ENCODE results near the gene CAMSAP3.

DNA sequence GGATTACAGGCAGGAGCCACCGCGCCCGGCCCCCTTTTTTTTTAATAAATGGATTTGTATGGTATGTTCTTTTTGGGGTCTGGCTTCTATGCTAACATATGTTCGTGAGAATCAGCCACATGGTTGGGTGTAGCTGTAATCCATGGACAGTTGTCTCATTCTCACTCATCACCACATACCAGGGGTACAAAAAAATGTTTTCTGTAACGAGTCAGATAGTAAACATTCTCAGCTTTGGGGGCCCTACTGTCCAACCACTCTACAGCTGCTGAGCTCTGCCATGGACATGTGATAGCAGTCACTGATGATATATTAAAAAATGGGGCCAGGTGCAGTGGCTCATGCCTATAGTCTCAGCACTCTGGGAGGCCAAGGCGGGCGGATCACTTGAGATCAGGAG lies 68.0 kb downstream of the CAMSAP3 start:
- TF ChIP-seq, protein P1, sequence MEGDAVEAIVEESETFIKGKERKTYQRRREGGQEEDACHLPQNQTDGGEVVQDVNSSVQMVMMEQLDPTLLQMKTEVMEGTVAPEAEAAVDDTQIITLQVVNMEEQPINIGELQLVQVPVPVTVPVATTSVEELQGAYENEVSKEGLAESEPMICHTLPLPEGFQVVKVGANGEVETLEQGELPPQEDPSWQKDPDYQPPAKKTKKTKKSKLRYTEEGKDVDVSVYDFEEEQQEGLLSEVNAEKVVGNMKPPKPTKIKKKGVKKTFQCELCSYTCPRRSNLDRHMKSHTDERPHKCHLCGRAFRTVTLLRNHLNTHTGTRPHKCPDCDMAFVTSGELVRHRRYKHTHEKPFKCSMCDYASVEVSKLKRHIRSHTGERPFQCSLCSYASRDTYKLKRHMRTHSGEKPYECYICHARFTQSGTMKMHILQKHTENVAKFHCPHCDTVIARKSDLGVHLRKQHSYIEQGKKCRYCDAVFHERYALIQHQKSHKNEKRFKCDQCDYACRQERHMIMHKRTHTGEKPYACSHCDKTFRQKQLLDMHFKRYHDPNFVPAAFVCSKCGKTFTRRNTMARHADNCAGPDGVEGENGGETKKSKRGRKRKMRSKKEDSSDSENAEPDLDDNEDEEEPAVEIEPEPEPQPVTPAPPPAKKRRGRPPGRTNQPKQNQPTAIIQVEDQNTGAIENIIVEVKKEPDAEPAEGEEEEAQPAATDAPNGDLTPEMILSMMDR (IDR thresholded peaks at IDR 0.05), result no peak
- TF ChIP-seq POLR2A (IDR thresholded peaks at IDR 0.05), result no peak

All from adrenal gland (tissue), 5 donors.